Right cardiac atrium (tissue), 5 donors: ENCODE measurements around the gene FXYD5. TPM values are rescaled to one million over a fixed set of nuclear protein-coding genes. Genes with fewer than 3 reads are reported as not detected.
"Not testable (repeated sequence)": the region's sequence is repeated elsewhere in the genome, so short reads cannot be mapped to it uniquely, and the experiment has no call there.

Experiments used
- ATAC-seq, 2 donors: fragments of 200-7000 bp; cut with Tn5 transposase; one replicate each; pipeline versions ENCODE4 v1.8.0 to v1.9.1; 2020; ENCODE audit warnings: moderate library complexity in 2 of 2, mild to moderate bottlenecking in 1 of 2
- DNase-seq, 3 donors: peaks; one replicate each; pipeline ENCODE4 v3.0.0-alpha.2; 2020
- H3K27ac ChIP-seq: one replicate; pipeline ENCODE4 v1.5.1; 2013; ENCODE audit warnings: mild to moderate bottlenecking, low read length, control low read depth, moderate library complexity
- H3K27me3 ChIP-seq: one replicate; pipeline ENCODE4 v1.6.1; 2013; ENCODE audit not compliant: control insufficient read depth, insufficient read depth
- H3K4me1 ChIP-seq: one replicate; pipeline ENCODE4 v1.6.1; 2013; ENCODE audit warnings: low read length; ENCODE audit not compliant: control insufficient read depth, insufficient read depth
- H3K4me3 ChIP-seq: one replicate; pipeline ENCODE4 v1.5.1; 2013; ENCODE audit warnings: low read length, control low read depth
- H3K9me3 ChIP-seq: one replicate; pipeline ENCODE4 v1.6.1; 2013; ENCODE audit warnings: low read length; ENCODE audit not compliant: control insufficient read depth
- WGBS: extraction: QIAGEN DNeasy Blood & Tissue Kit; methylation state at CpG from one replicate; pipeline ENCODE4 v1.1.7; 2013; 5-methylcytosine and 5-hydroxymethylcytosine counted together
- intact Hi-C, 4 donors: fragments of 100-400 bp; cut with DNase I; formaldehyde crosslinking; loops; one replicate each; pipeline versions ENCODE4 v1.11.0 to v1.14.0; 2022 to 2023
- polyA plus RNA-seq: library from polyadenylated mRNA; stranded (reverse); fragments of 200-250 nt; gene quantifications from one replicate; pipeline ENCODE4 v1.2.3, GENCODE V29; 2013
- total RNA-seq, 4 donors: library from RNA; stranded (reverse); fragmentation: NEBNext Ultra II Directional; extraction: Animal tissue kit (Norgen Biotek cat#: 25700); gene quantifications; one replicate each; pipeline ENCODE4 v1.2.1, GENCODE V29; 2021
- donor health status: healthy with polysubstance abuse.
- donor health status: DM: no; HTN: yes; CAD: no.
- donor health status: DM: no; HTN: no; CAD: no.
- donor health status: DM: no; HTN: yes; CAD: no; lungs with severe emphysema.
- donor health status: DM: yes; HTN: yes; CAD: no.

The FXYD5 gene
- total and polyA plus RNA-seq, 5 donors = 22.5 to 46.3 (median 31.1) TPM

GRCh38 chr19:35194012-35194984 is 39.8 kb downstream of the FXYD5 start:
- H3K4me1 ChIP-seq = no peaks in the 10 kb centered on the region
- no peak for ATAC-seq
- 70% methylated on average over 9 of the region's 9 CpGs for WGBS
- H3K4me3 ChIP-seq = no peak overlapping the region
- DNase-seq = no peak
- H3K27ac ChIP-seq = no peak overlapping the region
- no peaks in the 10 kb centered on the region for H3K9me3 ChIP-seq
- H3K27me3 ChIP-seq = no peaks in the 10 kb centered on the region
- intact Hi-C loops = no loop called here

GRCh38 chr19:35195830-35196229 is 41.3 kb downstream of the FXYD5 start:
- H3K4me3 ChIP-seq = no peak overlapping the region
- no peak for ATAC-seq
- H3K27me3 ChIP-seq = no peaks in the 10 kb centered on the region
- no peak for DNase-seq
- no peaks in the 10 kb centered on the region for H3K4me1 ChIP-seq
- intact Hi-C loops = no loop called here
- H3K27ac ChIP-seq = no peak overlapping the region
- no peaks in the 10 kb centered on the region for H3K9me3 ChIP-seq
- 61% methylated on average over 2 of the region's 2 CpGs for WGBS

- H3K27ac ChIP-seq, H3K9me3 ChIP-seq, ATAC-seq, DNase-seq, intact Hi-C loops, H3K4me1 ChIP-seq, H3K27me3 ChIP-seq, H3K4me3 ChIP-seq: not testable (repeated sequence)
- WGBS = 77% methylated on average over 6 of the region's 6 CpGs
Observed at GRCh38 chr19:35196861-35197260, 42.3 kb downstream of the FXYD5 start.

GRCh38 chr19:35199481-35199880 is 44.9 kb downstream of the FXYD5 start:
- no peaks in the 10 kb centered on the region for H3K9me3 ChIP-seq
- no peak overlapping the region for H3K27ac ChIP-seq
- DNase-seq (no peak), ATAC-seq (no peak)
- no peaks in the 10 kb centered on the region for H3K27me3 ChIP-seq
- intact Hi-C loops = no loop called here
- H3K4me3 ChIP-seq = no peak overlapping the region
- WGBS = 70% methylated on average over 2 of the region's 2 CpGs
- no peaks in the 10 kb centered on the region for H3K4me1 ChIP-seq

GRCh38 chr19:35202722-35203688 is 48.5 kb downstream of the FXYD5 start:
- no peak for DNase-seq
- Histone ChIP-seq H3K9me3 (no peaks in the 10 kb centered on the region), H3K27ac (no peak overlapping the region), H3K27me3 (no peaks in the 10 kb centered on the region), H3K4me3 (no peak overlapping the region), H3K4me1 (no peaks in the 10 kb centered on the region)
- 86% methylated on average over 4 of the region's 4 CpGs for whole genome bisulfite sequencing
- intact Hi-C loops = no loop called here
- ATAC-seq = no peak

GRCh38 chr19:35204799-35205732 is 50.5 kb downstream of the FXYD5 start:
- no peak overlapping the region for H3K27ac ChIP-seq
- no peak overlapping the region for H3K4me3 ChIP-seq
- H3K4me1 ChIP-seq = no peaks in the 10 kb centered on the region
- DNase-seq (no peak), ATAC-seq (peak; percentile 26 to 46)
- intact Hi-C loops = no loop called here
- H3K9me3 ChIP-seq = no peaks in the 10 kb centered on the region
- H3K27me3 ChIP-seq = no peaks in the 10 kb centered on the region
- WGBS = 67% methylated on average over 13 of the region's 13 CpGs

GRCh38 chr19:35205733-35206323 is 51.3 kb downstream of the FXYD5 start:
- intact Hi-C loops = no loop called here
- no peak for ATAC-seq
- no peak overlapping the region for H3K4me3 ChIP-seq
- DNase-seq = no peak
- WGBS = 73% methylated on average over 6 of the region's 6 CpGs
- no peaks in the 10 kb centered on the region for H3K27me3 ChIP-seq
- H3K27ac ChIP-seq = no peak overlapping the region
- H3K4me1 ChIP-seq = no peaks in the 10 kb centered on the region
- no peaks in the 10 kb centered on the region for H3K9me3 ChIP-seq

- no peak overlapping the region for H3K4me3 ChIP-seq
- H3K9me3 ChIP-seq = no peaks in the 10 kb centered on the region
- no peak overlapping the region for H3K27ac ChIP-seq
- intact Hi-C loops = no loop called here
- no peak for DNase-seq
- no peaks in the 10 kb centered on the region for H3K4me1 ChIP-seq
- WGBS = 66% methylated on average over 5 of the region's 5 CpGs
- H3K27me3 ChIP-seq = no peaks in the 10 kb centered on the region
- ATAC-seq = no peak
Observed at GRCh38 chr19:35206379-35206778, 51.8 kb downstream of the FXYD5 start.

- ATAC-seq (no peak), DNase-seq (no peak)
- Histone ChIP-seq H3K9me3 (no peaks in the 10 kb centered on the region), H3K4me3 (no peak overlapping the region), H3K4me1 (peaks cover 3% of the 10 kb centered on the region), H3K27ac (no peak overlapping the region), H3K27me3 (no peaks in the 10 kb centered on the region)
- intact Hi-C loops = no loop called here
- WGBS = 100% methylated on average over 1 of the region's 1 CpG
Observed at GRCh38 chr19:35206855-35207254, 52.3 kb downstream of the FXYD5 start.

GRCh38 chr19:35207391-35207871 is 52.9 kb downstream of the FXYD5 start:
- ATAC-seq (no peak), DNase-seq (no peak)
- peaks cover 3% of the 10 kb centered on the region for H3K4me1 ChIP-seq
- H3K27me3 ChIP-seq = no peaks in the 10 kb centered on the region
- H3K4me3 ChIP-seq = no peak overlapping the region
- 88% methylated on average over 8 of the region's 8 CpGs for WGBS
- intact Hi-C loops = no loop called here
- no peak overlapping the region for H3K27ac ChIP-seq
- H3K9me3 ChIP-seq = no peaks in the 10 kb centered on the region
